ENCODE data around the gene ASB10. TPM values are rescaled to one million over a fixed set of nuclear protein-coding genes. Genes with fewer than 3 reads are reported as not detected.

Gene ASB10
- total and polyA plus RNA-seq, 2 donors (not counting 1 experiment from before 2014, with no cell fraction given): not detected

- no peaks in the 10 kb centered on the region for H3K79me2 ChIP-seq (ENCODE audit: control insufficient read depth, insufficient read depth, low read length)
- no peaks in the 10 kb centered on the region for H3K36me3 ChIP-seq (ENCODE audit: control insufficient read depth, insufficient read depth, low read length)
- H3K9ac ChIP-seq (ENCODE audit: insufficient read depth, low read length): no peak overlapping the region
- TF ChIP-seq CTCF (conservative IDR thresholded peaks at IDR 0.05 in 1 of 2, IDR thresholded peaks at IDR 0.05 in 1 of 2; ENCODE audit: low read depth in 1 of 2, low read length in 2 of 2) (no peak), EZH2 (IDR thresholded peaks at IDR 0.05; ENCODE audit: low read length, missing control alignments) (no peak)
- H3K27me3 ChIP-seq (ENCODE audit: control insufficient read depth, insufficient read depth, low read length): peaks cover 13% of the 10 kb centered on the region
- H3K4me2 ChIP-seq (ENCODE audit: extremely low read depth, insufficient read depth, low read length): no peak overlapping the region
- no peak overlapping the region for H3K27ac ChIP-seq (ENCODE audit: insufficient read depth, low read length)
- no peak for DNase-seq (ENCODE audit: low read depth in 2 of 2)
- H3K4me1 ChIP-seq (ENCODE audit: control insufficient read depth, extremely low read depth, insufficient read depth, low read length): no peaks in the 10 kb centered on the region
- H2AFZ ChIP-seq (ENCODE audit: low read length): no peak overlapping the region
- H3K4me3 ChIP-seq (replicated peaks in 1 of 4; ENCODE audit: control extremely low read depth in 1 of 4, insufficient read depth in 1 of 4, low read depth in 3 of 4, low read length in 4 of 4): no peak overlapping the region
- H4K20me1 ChIP-seq (ENCODE audit: control insufficient read depth, extremely low read depth, insufficient read depth, low read length): no peaks in the 10 kb centered on the region
- no peaks in the 10 kb centered on the region for H3K9me3 ChIP-seq (ENCODE audit: control insufficient read depth, insufficient read depth, low read depth, low read length)
These were observed 9.7 kb downstream of the ASB10 start for GRCh38 chr7:151177310-151177709.

GRCh38 chr7:151176401-151176800, 10.6 kb downstream of the ASB10 start:
- H3K36me3 ChIP-seq (ENCODE audit: control insufficient read depth, insufficient read depth, low read length): no peaks in the 10 kb centered on the region
- no peak overlapping the region for H2AFZ ChIP-seq (ENCODE audit: low read length)
- H3K4me3 ChIP-seq (replicated peaks in 1 of 4; ENCODE audit: control extremely low read depth in 1 of 4, insufficient read depth in 1 of 4, low read depth in 3 of 4, low read length in 4 of 4): no peak overlapping the region
- no peak overlapping the region for H3K9ac ChIP-seq (ENCODE audit: insufficient read depth, low read length)
- TF ChIP-seq CTCF (conservative IDR thresholded peaks at IDR 0.05 in 1 of 2, IDR thresholded peaks at IDR 0.05 in 1 of 2; ENCODE audit: low read depth in 1 of 2, low read length in 2 of 2): no peak
- TF ChIP-seq EZH2 (IDR thresholded peaks at IDR 0.05; ENCODE audit: low read length, missing control alignments): no peak
- H3K4me2 ChIP-seq (ENCODE audit: extremely low read depth, insufficient read depth, low read length): no peak overlapping the region
- no peaks in the 10 kb centered on the region for H3K9me3 ChIP-seq (ENCODE audit: control insufficient read depth, insufficient read depth, low read depth, low read length)
- no peak for DNase-seq (ENCODE audit: low read depth in 2 of 2)
- H3K27ac ChIP-seq (ENCODE audit: insufficient read depth, low read length): no peak overlapping the region
- H4K20me1 ChIP-seq (ENCODE audit: control insufficient read depth, extremely low read depth, insufficient read depth, low read length): no peaks in the 10 kb centered on the region
- no peaks in the 10 kb centered on the region for H3K79me2 ChIP-seq (ENCODE audit: control insufficient read depth, insufficient read depth, low read length)
- H3K4me1 ChIP-seq (ENCODE audit: control insufficient read depth, extremely low read depth, insufficient read depth, low read length): no peaks in the 10 kb centered on the region
- peaks cover 13% of the 10 kb centered on the region for H3K27me3 ChIP-seq (ENCODE audit: control insufficient read depth, insufficient read depth, low read length)

GRCh38 chr7:151175793-151176311, 11.2 kb downstream of the ASB10 start:
- no peak overlapping the region for H2AFZ ChIP-seq (ENCODE audit: low read length)
- no peak overlapping the region for H3K4me2 ChIP-seq (ENCODE audit: extremely low read depth, insufficient read depth, low read length)
- H3K79me2 ChIP-seq (ENCODE audit: control insufficient read depth, insufficient read depth, low read length): no peaks in the 10 kb centered on the region
- H3K36me3 ChIP-seq (ENCODE audit: control insufficient read depth, insufficient read depth, low read length): no peaks in the 10 kb centered on the region
- no peaks in the 10 kb centered on the region for H4K20me1 ChIP-seq (ENCODE audit: control insufficient read depth, extremely low read depth, insufficient read depth, low read length)
- no peak overlapping the region for H3K4me3 ChIP-seq (replicated peaks in 1 of 4; ENCODE audit: control extremely low read depth in 1 of 4, insufficient read depth in 1 of 4, low read depth in 3 of 4, low read length in 4 of 4)
- TF ChIP-seq EZH2 (IDR thresholded peaks at IDR 0.05; ENCODE audit: low read length, missing control alignments) (no peak), CTCF (conservative IDR thresholded peaks at IDR 0.05 in 1 of 2, IDR thresholded peaks at IDR 0.05 in 1 of 2; ENCODE audit: low read depth in 1 of 2, low read length in 2 of 2) (no peak)
- no peaks in the 10 kb centered on the region for H3K4me1 ChIP-seq (ENCODE audit: control insufficient read depth, extremely low read depth, insufficient read depth, low read length)
- H3K9me3 ChIP-seq (ENCODE audit: control insufficient read depth, insufficient read depth, low read depth, low read length): no peaks in the 10 kb centered on the region
- no peak for DNase-seq (ENCODE audit: low read depth in 2 of 2)
- H3K9ac ChIP-seq (ENCODE audit: insufficient read depth, low read length): no peak overlapping the region
- peaks cover 10% of the 10 kb centered on the region for H3K27me3 ChIP-seq (ENCODE audit: control insufficient read depth, insufficient read depth, low read length)
- no peak overlapping the region for H3K27ac ChIP-seq (ENCODE audit: insufficient read depth, low read length)

All from fibroblast of lung (primary cell).